ENCODE results near the gene SLCO4C1.
A peak's percentile ranks its signal among the peaks of the same experiment; 100 is the strongest.

SLCO4C1 gene

GRCh38 chr5:102271759-102272158 lies 24.3 kb downstream of the SLCO4C1 start:
- DNase-seq (ENCODE audit: low spot score) = no peak

- no peak for DNase-seq (ENCODE audit: low spot score)
Measured at GRCh38 chr5:102270036-102270435, 26.0 kb downstream of the SLCO4C1 start.

GRCh38 chr5:102262688-102263087 lies 33.4 kb downstream of the SLCO4C1 start:
- DNase-seq (ENCODE audit: low spot score) = peak; percentile 62

- DNase-seq (ENCODE audit: low spot score) = no peak
Measured at GRCh38 chr5:102249381-102249780, 46.7 kb downstream of the SLCO4C1 start.

- DNase-seq (ENCODE audit: low spot score) = no peak
Measured at GRCh38 chr5:102243213-102243612, 52.9 kb downstream of the SLCO4C1 start.

GRCh38 chr5:102241809-102242421 lies 54.2 kb downstream of the SLCO4C1 start:
- no peak for DNase-seq (ENCODE audit: low spot score)

GRCh38 chr5:102231693-102232619 lies 64.1 kb downstream of the SLCO4C1 start:
- no peak for DNase-seq (ENCODE audit: low spot score)

- DNase-seq (ENCODE audit: low spot score) = no peak
Measured at GRCh38 chr5:102229685-102230084, 66.4 kb downstream of the SLCO4C1 start.

- no peak for DNase-seq (ENCODE audit: low spot score)
Measured at GRCh38 chr5:102226321-102226720, 69.8 kb downstream of the SLCO4C1 start.

- DNase-seq (ENCODE audit: low spot score) = peak; percentile 44
Measured at GRCh38 chr5:102223542-102224477, 72.3 kb downstream of the SLCO4C1 start.

GRCh38 chr5:102222772-102223171 lies 73.3 kb downstream of the SLCO4C1 start:
- no peak for DNase-seq (ENCODE audit: low spot score)

GRCh38 chr5:102221949-102222348 lies 74.1 kb downstream of the SLCO4C1 start:
- no peak for DNase-seq (ENCODE audit: low spot score)

GRCh38 chr5:102218159-102218558 lies 77.9 kb downstream of the SLCO4C1 start:
- no peak for DNase-seq (ENCODE audit: low spot score)

- no peak for DNase-seq (ENCODE audit: low spot score)
Measured at GRCh38 chr5:102216678-102217077, 79.4 kb downstream of the SLCO4C1 start.

- no peak for DNase-seq (ENCODE audit: low spot score)
Measured at GRCh38 chr5:102211165-102211564, 84.9 kb downstream of the SLCO4C1 start.

- DNase-seq (ENCODE audit: low spot score) = no peak
Measured at GRCh38 chr5:102200861-102201260, 95.2 kb downstream of the SLCO4C1 start.

GRCh38 chr5:102196481-102196880 lies 99.6 kb downstream of the SLCO4C1 start:
- no peak for DNase-seq (ENCODE audit: low spot score)
